ENCODE measurements around the gene COL9A1.

COL9A1 gene

GRCh38 chr6:70274338-70274737 is 28.5 kb downstream of the COL9A1 start:
- Histone ChIP-seq H3K56ac (ENCODE audit: low read length) (no peak overlapping the region), H3K79me2 (ENCODE audit: control insufficient read depth, insufficient read depth, low read length) (no peaks in the 10 kb centered on the region), H2BK120ac (ENCODE audit: low read depth, low read length) (no peak overlapping the region), H3K27ac (ENCODE audit: low read depth, low read length) (no peak overlapping the region), H3K27me3 (ENCODE audit: insufficient read depth, low read length, poor library complexity) (no peaks in the 10 kb centered on the region), H3K4me1 (ENCODE audit: control insufficient read depth, low read depth, low read length) (no peaks in the 10 kb centered on the region), H2BK5ac (ENCODE audit: low read length) (no peak overlapping the region), H3K9ac (ENCODE audit: low read length) (no peak overlapping the region), H2BK15ac (replicated peaks; ENCODE audit: low read depth) (no peak overlapping the region), H3K4me2 (ENCODE audit: low read length) (no peak overlapping the region), H4K5ac (ENCODE audit: low read length) (no peak overlapping the region), H3K36me3 (ENCODE audit: control insufficient read depth, insufficient read depth, low read length) (no peaks in the 10 kb centered on the region), H3K4me3 (ENCODE audit: low read length) (no peak overlapping the region), H2AK5ac (ENCODE audit: low read length) (no peak overlapping the region), H3K23ac (ENCODE audit: low read length) (no peak overlapping the region), H3K18ac (ENCODE audit: low read length) (no peak overlapping the region), H4K8ac (ENCODE audit: low read depth, low read length) (no peak overlapping the region), H3K79me1 (ENCODE audit: low read length) (no peaks in the 10 kb centered on the region), H3K4ac (ENCODE audit: low read depth, low read length) (no peak overlapping the region)
- no CpG with 5 or more reads among the region's 4 CpGs for WGBS (ENCODE audit: extremely low coverage, insufficient coverage, low lambda C conversion rate)
- DNase-seq = no peak

- no peaks in the 10 kb centered on the region for H3K79me1 ChIP-seq (ENCODE audit: low read length)
- H2BK5ac ChIP-seq (ENCODE audit: low read length) = no peak overlapping the region
- H4K8ac ChIP-seq (ENCODE audit: low read depth, low read length) = no peak overlapping the region
- H3K56ac ChIP-seq (ENCODE audit: low read length) = no peak overlapping the region
- no peak overlapping the region for H3K4me3 ChIP-seq (ENCODE audit: low read length)
- no peak overlapping the region for H2AK5ac ChIP-seq (ENCODE audit: low read length)
- H2BK15ac ChIP-seq (replicated peaks; ENCODE audit: low read depth) = no peak overlapping the region
- H3K79me2 ChIP-seq (ENCODE audit: control insufficient read depth, insufficient read depth, low read length) = no peaks in the 10 kb centered on the region
- no peak overlapping the region for H3K18ac ChIP-seq (ENCODE audit: low read length)
- WGBS (ENCODE audit: extremely low coverage, insufficient coverage, low lambda C conversion rate) = no CpG with 5 or more reads among the region's 2 CpGs
- no peak overlapping the region for H3K9ac ChIP-seq (ENCODE audit: low read length)
- no peaks in the 10 kb centered on the region for H3K4me1 ChIP-seq (ENCODE audit: control insufficient read depth, low read depth, low read length)
- no peak overlapping the region for H3K23ac ChIP-seq (ENCODE audit: low read length)
- no peaks in the 10 kb centered on the region for H3K27me3 ChIP-seq (ENCODE audit: insufficient read depth, low read length, poor library complexity)
- no peak overlapping the region for H4K5ac ChIP-seq (ENCODE audit: low read length)
- DNase-seq = no peak
- H3K36me3 ChIP-seq (ENCODE audit: control insufficient read depth, insufficient read depth, low read length) = no peaks in the 10 kb centered on the region
- H3K27ac ChIP-seq (ENCODE audit: low read depth, low read length) = no peak overlapping the region
- H3K4me2 ChIP-seq (ENCODE audit: low read length) = no peak overlapping the region
- H2BK120ac ChIP-seq (ENCODE audit: low read depth, low read length) = no peak overlapping the region
- H3K4ac ChIP-seq (ENCODE audit: low read depth, low read length) = no peak overlapping the region
These were observed 30.8 kb downstream of the COL9A1 start for GRCh38 chr6:70272071-70272470.

- Histone ChIP-seq H3K4me2 (ENCODE audit: low read length) (no peak overlapping the region), H2BK15ac (replicated peaks; ENCODE audit: low read depth) (no peak overlapping the region), H4K8ac (ENCODE audit: low read depth, low read length) (no peak overlapping the region), H3K9ac (ENCODE audit: low read length) (no peak overlapping the region), H3K27ac (ENCODE audit: low read depth, low read length) (no peak overlapping the region), H3K4me1 (ENCODE audit: control insufficient read depth, low read depth, low read length) (no peaks in the 10 kb centered on the region), H2BK120ac (ENCODE audit: low read depth, low read length) (no peak overlapping the region), H3K4me3 (ENCODE audit: low read length) (no peak overlapping the region), H2AK5ac (ENCODE audit: low read length) (no peak overlapping the region), H3K79me1 (ENCODE audit: low read length) (no peaks in the 10 kb centered on the region), H3K23ac (ENCODE audit: low read length) (no peak overlapping the region), H3K56ac (ENCODE audit: low read length) (no peak overlapping the region), H3K18ac (ENCODE audit: low read length) (no peak overlapping the region), H3K79me2 (ENCODE audit: control insufficient read depth, insufficient read depth, low read length) (no peaks in the 10 kb centered on the region), H2BK5ac (ENCODE audit: low read length) (no peak overlapping the region), H3K36me3 (ENCODE audit: control insufficient read depth, insufficient read depth, low read length) (no peaks in the 10 kb centered on the region), H3K4ac (ENCODE audit: low read depth, low read length) (no peak overlapping the region), H3K27me3 (ENCODE audit: insufficient read depth, low read length, poor library complexity) (no peaks in the 10 kb centered on the region), H4K5ac (ENCODE audit: low read length) (no peak overlapping the region)
- WGBS (ENCODE audit: extremely low coverage, insufficient coverage, low lambda C conversion rate) = no CpG with 5 or more reads among the region's 8 CpGs
- peak; percentile 21 for DNase-seq
These were observed 32.4 kb downstream of the COL9A1 start for GRCh38 chr6:70270287-70271005.

- WGBS (ENCODE audit: extremely low coverage, insufficient coverage, low lambda C conversion rate) = no CpG with 5 or more reads among the region's 2 CpGs
- Histone ChIP-seq H3K79me1 (ENCODE audit: low read length) (no peaks in the 10 kb centered on the region), H3K27ac (ENCODE audit: low read depth, low read length) (no peak overlapping the region), H2BK120ac (ENCODE audit: low read depth, low read length) (no peak overlapping the region), H4K8ac (ENCODE audit: low read depth, low read length) (no peak overlapping the region), H3K27me3 (ENCODE audit: insufficient read depth, low read length, poor library complexity) (no peaks in the 10 kb centered on the region), H3K4ac (ENCODE audit: low read depth, low read length) (no peak overlapping the region), H3K4me1 (ENCODE audit: control insufficient read depth, low read depth, low read length) (no peaks in the 10 kb centered on the region), H4K5ac (ENCODE audit: low read length) (no peak overlapping the region), H3K56ac (ENCODE audit: low read length) (no peak overlapping the region), H2AK5ac (ENCODE audit: low read length) (no peak overlapping the region), H2BK15ac (replicated peaks; ENCODE audit: low read depth) (no peak overlapping the region), H3K4me2 (ENCODE audit: low read length) (no peak overlapping the region), H3K18ac (ENCODE audit: low read length) (no peak overlapping the region), H3K4me3 (ENCODE audit: low read length) (no peak overlapping the region), H3K9ac (ENCODE audit: low read length) (no peak overlapping the region), H3K23ac (ENCODE audit: low read length) (no peak overlapping the region), H3K79me2 (ENCODE audit: control insufficient read depth, insufficient read depth, low read length) (no peaks in the 10 kb centered on the region), H2BK5ac (ENCODE audit: low read length) (no peak overlapping the region), H3K36me3 (ENCODE audit: control insufficient read depth, insufficient read depth, low read length) (no peaks in the 10 kb centered on the region)
- no peak for DNase-seq
These were observed 36.7 kb downstream of the COL9A1 start for GRCh38 chr6:70266142-70266541.

GRCh38 chr6:70264306-70264705 is 38.6 kb downstream of the COL9A1 start:
- Histone ChIP-seq H4K8ac (ENCODE audit: low read depth, low read length) (no peak overlapping the region), H4K5ac (ENCODE audit: low read length) (no peak overlapping the region), H2BK120ac (ENCODE audit: low read depth, low read length) (no peak overlapping the region), H3K23ac (ENCODE audit: low read length) (no peak overlapping the region), H2AK5ac (ENCODE audit: low read length) (no peak overlapping the region), H3K4me1 (ENCODE audit: control insufficient read depth, low read depth, low read length) (no peaks in the 10 kb centered on the region), H3K27me3 (ENCODE audit: insufficient read depth, low read length, poor library complexity) (no peaks in the 10 kb centered on the region), H3K18ac (ENCODE audit: low read length) (no peak overlapping the region), H3K4me2 (ENCODE audit: low read length) (no peak overlapping the region), H2BK5ac (ENCODE audit: low read length) (no peak overlapping the region), H2BK15ac (replicated peaks; ENCODE audit: low read depth) (no peak overlapping the region), H3K9ac (ENCODE audit: low read length) (no peak overlapping the region), H3K56ac (ENCODE audit: low read length) (no peak overlapping the region), H3K27ac (ENCODE audit: low read depth, low read length) (no peak overlapping the region), H3K79me2 (ENCODE audit: control insufficient read depth, insufficient read depth, low read length) (no peaks in the 10 kb centered on the region), H3K4ac (ENCODE audit: low read depth, low read length) (no peak overlapping the region), H3K79me1 (ENCODE audit: low read length) (no peaks in the 10 kb centered on the region), H3K36me3 (ENCODE audit: control insufficient read depth, insufficient read depth, low read length) (no peaks in the 10 kb centered on the region), H3K4me3 (ENCODE audit: low read length) (no peak overlapping the region)
- DNase-seq = no peak

GRCh38 chr6:70258483-70258882 is 44.4 kb downstream of the COL9A1 start:
- no peak overlapping the region for H3K18ac ChIP-seq (ENCODE audit: low read length)
- no peak overlapping the region for H3K4me2 ChIP-seq (ENCODE audit: low read length)
- no peak overlapping the region for H3K4me3 ChIP-seq (ENCODE audit: low read length)
- no CpG with 5 or more reads among the region's 1 CpG for WGBS (ENCODE audit: extremely low coverage, insufficient coverage, low lambda C conversion rate)
- no peak overlapping the region for H3K56ac ChIP-seq (ENCODE audit: low read length)
- DNase-seq = no peak
- no peak overlapping the region for H3K4ac ChIP-seq (ENCODE audit: low read depth, low read length)
- H2BK5ac ChIP-seq (ENCODE audit: low read length) = no peak overlapping the region
- H4K5ac ChIP-seq (ENCODE audit: low read length) = no peak overlapping the region
- H3K9ac ChIP-seq (ENCODE audit: low read length) = no peak overlapping the region
- no peaks in the 10 kb centered on the region for H3K27me3 ChIP-seq (ENCODE audit: insufficient read depth, low read length, poor library complexity)
- no peak overlapping the region for H4K8ac ChIP-seq (ENCODE audit: low read depth, low read length)
- H3K36me3 ChIP-seq (ENCODE audit: control insufficient read depth, insufficient read depth, low read length) = no peaks in the 10 kb centered on the region
- no peak overlapping the region for H2AK5ac ChIP-seq (ENCODE audit: low read length)
- H3K27ac ChIP-seq (ENCODE audit: low read depth, low read length) = no peak overlapping the region
- H2BK15ac ChIP-seq (replicated peaks; ENCODE audit: low read depth) = no peak overlapping the region
- no peaks in the 10 kb centered on the region for H3K4me1 ChIP-seq (ENCODE audit: control insufficient read depth, low read depth, low read length)
- no peak overlapping the region for H3K23ac ChIP-seq (ENCODE audit: low read length)
- H3K79me1 ChIP-seq (ENCODE audit: low read length) = no peaks in the 10 kb centered on the region
- no peak overlapping the region for H2BK120ac ChIP-seq (ENCODE audit: low read depth, low read length)
- H3K79me2 ChIP-seq (ENCODE audit: control insufficient read depth, insufficient read depth, low read length) = no peaks in the 10 kb centered on the region

All from mesendoderm (in vitro differentiated cells).